HUDEP-2 (cell line): ENCODE measurements around the gene CPNE6.

Experiments used
- DNase-seq, 76 experiments: peaks; one replicate each; lab custom pipeline; 2025; ENCODE audit not compliant: unreplicated experiment in 76 of 76; lab: John Stamatoyannopoulos, UW

Gene CPNE6

DNA sequence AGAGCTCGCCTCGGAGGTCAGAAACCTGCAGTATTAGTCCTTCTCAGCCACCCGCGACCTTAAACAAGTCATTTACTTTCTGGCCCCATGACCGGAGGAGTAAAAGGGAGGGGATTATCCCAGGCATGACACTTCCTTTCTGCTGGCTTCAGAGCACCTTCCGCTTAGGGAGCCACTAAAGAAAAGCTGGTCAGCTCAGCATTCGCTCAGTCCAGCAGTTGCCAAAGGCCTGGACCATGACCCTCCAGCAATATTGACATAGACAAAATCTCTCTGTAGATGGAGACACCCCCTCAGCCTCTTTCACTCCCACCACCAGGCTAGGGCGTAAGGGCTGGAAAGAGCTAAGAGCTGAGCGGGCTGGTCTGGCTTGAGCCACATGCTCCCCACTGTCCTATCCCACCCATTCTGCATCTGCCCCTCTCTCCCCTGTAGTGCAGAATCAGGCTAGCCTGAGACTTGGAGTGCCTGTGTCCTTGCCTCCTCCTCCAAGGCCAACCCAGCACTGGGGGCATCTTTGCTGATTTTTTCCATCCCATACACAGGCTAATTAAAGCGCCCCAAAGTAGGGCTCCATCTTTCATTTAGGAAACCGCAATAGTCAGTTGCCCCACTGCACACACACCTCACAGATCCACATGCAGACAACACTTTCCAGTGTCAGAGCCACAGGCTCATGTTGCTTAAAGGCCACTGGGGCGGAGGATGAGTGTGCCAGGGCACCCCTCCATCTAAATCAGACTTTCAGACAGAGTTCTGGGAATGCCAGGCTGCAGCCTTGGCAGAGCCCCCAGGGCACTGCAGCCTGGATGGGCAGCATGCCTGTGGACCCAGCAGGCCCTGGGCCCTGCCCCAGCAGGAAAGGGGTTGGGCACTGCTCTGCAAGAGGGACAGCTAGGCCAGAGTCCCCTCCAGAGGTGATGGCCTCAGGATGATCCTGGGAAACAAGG, 4.0 kb upstream of the CPNE6 start:
- no peak for DNase-seq

DNA sequence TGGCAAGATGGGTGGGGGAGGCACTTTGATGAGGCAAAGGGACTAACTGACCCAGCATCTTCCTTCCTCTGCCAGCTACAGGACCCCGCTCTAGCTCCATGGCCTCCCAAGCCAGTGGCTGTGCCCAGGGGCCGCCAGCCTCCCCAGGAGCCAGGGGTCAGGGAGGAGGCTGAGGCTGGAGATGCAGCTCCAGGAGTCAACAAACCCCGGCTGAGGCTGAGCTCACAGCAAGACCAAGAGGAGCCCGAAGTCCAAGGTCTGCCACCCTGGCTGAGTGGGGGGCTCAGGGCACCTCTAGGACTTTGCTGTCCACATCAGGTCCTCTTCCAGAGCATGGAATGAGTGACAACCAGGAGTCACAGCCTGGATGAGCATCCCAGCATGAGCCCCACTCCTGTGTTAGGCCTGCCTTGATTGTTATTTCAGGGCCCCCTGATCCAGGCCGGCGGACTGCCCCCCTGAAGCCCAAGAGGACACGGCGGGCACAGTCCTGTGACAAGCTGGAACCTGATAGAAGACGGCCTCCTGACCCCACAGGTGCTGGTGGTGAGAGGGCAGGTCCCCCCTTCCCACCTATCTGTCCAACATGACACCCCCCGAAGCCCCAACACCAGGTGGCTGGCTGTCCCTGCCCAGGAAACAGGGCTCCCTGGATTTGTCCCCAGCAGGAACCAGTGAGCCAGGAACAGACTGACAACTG, 2.5 kb upstream of the CPNE6 start:
- no peak for DNase-seq

- no peak for DNase-seq
Measured at GRCh38 chr14:24069411-24069735, 2.0 kb upstream of the CPNE6 start.

- DNase-seq = no peak
Measured at GRCh38 chr14:24070285-24071143, 848 bp upstream of the CPNE6 start.

DNA sequence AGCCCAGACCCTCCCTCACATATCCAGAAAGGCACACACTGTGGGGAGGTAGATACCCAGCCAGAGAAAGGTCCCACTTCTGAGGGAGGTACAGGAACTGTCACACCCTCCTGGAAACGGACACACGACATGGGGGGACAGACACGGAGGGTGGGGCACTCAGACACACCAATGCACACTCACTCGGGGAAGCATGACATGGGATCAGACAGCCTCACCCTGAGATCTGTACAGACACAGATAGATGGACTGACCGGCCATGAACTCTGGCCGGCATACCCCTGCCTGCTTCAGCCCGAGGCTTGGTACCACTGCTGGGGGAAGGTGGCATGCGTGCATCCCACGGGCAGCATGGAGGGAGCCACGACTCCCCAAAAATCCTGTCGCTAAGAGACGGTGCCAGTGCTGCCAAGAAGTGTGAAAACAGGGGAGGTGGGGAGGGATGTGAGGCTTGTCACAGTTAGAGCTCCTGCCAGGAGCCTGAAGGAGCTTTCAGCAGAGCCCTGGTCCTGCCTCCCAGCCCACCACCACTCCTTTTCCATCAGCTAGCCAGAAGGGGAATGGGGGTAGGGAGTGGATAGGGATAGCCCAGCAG, 571 bp downstream of the CPNE6 start:
- no peak for DNase-seq

- DNase-seq = no peak
Measured at GRCh38 chr14:24072436-24072835, 1.1 kb downstream of the CPNE6 start.

DNA sequence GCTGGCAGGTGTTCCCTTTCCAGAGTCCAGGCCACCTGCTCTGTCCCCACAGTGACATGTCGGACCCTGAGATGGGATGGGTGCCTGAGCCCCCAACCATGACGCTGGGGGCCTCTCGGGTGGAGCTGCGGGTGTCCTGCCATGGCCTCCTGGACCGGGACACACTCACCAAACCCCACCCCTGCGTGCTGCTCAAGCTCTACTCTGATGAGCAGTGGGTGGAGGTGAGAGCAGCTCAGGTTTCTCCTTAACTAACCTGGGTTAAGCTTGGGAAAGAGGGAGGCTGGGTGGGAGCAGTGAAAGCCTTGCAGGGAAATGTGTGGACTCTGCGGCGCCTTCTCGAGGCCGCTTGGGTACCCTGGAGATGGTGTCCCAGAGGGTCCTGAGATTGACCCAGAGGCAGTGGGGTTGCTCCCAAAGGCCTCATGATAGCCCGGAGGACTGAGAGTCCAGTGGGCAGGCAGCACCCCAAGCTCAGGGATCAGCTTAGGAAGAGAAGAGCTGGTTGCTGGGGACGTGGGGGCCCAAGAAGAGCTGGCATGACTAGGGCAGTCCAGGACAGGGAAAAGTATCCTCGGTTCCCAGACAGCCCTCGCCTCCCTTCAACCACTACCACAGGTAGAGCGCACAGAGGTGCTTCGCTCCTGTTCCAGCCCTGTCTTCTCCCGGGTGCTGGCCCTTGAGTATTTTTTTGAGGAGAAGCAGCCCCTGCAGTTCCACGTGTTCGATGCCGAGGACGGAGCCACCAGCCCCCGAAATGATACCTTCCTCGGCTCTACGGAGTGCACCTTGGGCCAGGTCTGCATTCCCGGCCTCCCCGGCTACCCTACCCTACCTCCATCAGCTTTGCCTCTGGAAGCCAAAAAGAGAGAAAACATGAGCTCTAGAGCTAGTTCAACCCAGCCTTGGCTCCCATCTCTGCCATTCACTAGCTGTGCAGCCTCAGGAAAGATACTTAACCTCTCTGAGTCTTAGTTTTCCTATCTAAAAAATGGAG, 1.8 kb downstream of the CPNE6 start:
- DNase-seq = no peak

DNA sequence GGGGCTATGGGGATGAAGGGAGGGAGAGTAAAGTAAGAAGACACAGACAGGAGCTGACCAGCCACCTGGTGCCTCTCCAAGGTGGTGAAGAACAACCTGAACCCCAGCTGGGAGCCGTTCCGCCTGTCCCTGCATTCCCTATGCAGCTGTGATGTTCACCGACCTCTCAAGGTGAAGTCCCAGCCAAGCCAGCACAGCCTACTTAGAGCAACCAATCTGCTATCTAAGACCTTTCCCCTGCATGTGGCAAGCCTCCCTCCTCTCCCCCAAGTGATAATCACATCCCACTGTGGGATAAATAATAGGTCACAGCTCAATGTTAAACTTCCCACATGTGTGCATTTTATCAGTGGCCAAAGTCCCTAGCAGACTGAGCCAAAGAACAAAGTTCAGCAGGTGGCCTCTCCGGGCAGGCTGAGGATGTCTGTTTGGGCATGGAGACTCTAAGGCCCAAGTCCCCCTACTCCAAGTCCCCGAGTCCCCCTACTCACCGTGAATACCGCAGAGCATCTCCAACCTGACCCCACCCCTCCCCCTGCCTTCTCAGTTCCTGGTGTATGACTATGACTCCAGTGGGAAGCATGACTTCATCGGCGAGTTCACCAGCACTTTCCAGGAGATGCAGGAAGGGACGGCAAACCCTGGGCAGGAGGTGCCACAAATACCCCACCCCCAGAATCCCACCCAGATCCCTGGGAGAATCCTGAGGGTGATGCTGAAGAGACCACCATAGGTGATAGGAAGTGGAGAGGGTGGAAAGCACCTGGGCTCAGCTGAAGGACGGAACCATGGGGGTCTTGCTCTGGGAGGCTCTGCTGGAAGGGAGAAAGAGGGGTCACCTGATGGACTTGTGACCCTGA, 3.5 kb downstream of the CPNE6 start:
- no peak for DNase-seq

DNA sequence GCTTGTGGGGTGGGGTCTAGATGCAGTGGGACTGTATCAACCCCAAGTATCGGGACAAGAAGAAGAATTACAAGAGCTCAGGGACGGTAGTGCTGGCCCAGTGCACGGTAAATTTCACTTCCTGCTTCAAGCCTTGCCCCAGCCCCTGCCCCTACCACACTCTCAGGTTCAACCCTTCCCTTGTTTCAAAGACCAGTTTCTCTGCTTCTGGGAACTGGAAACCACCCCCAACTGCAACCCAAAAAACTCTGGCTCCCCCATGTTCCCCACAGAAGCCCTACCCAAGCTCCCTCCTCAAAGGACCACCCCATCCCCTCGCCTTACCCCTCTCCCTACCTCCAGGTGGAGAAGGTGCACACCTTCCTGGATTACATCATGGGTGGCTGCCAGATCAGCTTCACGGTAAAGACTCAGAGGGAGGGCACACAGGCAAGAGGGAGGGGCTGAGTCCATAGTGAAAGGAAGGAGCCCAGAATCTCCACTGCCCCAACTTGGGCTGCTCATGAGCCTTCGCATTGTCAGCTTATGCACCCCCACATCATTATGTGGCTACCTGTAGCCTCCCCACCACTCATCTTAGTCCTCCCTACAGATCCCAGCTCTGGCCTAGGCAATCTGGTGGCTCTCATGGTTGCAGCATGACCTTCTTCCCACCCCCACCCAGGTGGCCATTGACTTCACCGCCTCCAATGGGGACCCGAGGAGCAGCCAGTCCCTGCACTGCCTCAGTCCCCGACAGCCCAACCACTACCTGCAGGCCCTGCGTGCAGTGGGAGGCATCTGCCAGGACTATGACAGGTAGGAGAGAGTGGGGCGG, 4.3 kb downstream of the CPNE6 start:
- DNase-seq = no peak

GRCh38 chr14:24076302-24076601, 4.9 kb downstream of the CPNE6 start:
- no peak for DNase-seq

- DNase-seq = no peak
Measured at GRCh38 chr14:24077086-24077485, 5.7 kb downstream of the CPNE6 start.

DNA sequence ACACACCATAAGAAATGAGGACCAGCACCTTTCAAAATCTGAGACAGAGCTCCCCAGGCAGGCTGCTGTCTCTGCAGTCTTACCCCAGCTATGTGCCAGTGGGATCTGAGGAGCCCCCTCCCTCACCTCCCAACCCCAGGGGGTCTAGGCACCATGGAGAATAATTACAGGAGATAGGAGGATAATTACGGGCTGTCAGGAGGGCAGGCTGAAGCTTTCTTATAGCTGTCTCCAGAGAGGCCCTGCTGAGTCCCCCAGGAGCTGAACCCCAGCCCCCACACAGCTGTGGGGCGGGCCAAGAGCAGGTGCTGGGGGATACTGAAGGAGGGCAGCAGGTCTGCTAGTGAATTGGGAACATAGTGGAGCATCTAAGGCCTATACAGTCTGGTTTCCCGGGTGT, 6.8 kb downstream of the CPNE6 start:
- no peak for DNase-seq

GRCh38 chr14:24079491-24080141, 8.3 kb downstream of the CPNE6 start:
- no peak for DNase-seq

DNA sequence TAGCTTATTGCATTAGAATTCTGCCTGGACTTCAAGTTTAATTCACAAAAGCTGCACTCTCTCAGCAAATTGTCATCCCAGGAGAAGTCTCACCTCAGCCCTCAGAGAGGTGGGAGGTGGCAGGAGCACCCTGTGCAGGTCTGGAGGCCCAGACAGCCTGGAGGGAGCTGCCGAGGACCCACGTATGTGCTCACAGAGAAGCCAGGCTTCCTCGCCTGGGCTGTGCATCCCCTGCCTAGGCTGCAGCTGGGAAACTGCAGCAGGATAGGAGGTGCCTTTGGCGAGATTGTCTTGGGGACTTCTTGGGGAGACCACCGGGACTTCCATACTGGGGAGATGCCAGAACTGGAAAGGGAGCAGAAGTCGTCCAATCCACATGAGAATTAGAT, 8.8 kb downstream of the CPNE6 start:
- no peak for DNase-seq

DNA sequence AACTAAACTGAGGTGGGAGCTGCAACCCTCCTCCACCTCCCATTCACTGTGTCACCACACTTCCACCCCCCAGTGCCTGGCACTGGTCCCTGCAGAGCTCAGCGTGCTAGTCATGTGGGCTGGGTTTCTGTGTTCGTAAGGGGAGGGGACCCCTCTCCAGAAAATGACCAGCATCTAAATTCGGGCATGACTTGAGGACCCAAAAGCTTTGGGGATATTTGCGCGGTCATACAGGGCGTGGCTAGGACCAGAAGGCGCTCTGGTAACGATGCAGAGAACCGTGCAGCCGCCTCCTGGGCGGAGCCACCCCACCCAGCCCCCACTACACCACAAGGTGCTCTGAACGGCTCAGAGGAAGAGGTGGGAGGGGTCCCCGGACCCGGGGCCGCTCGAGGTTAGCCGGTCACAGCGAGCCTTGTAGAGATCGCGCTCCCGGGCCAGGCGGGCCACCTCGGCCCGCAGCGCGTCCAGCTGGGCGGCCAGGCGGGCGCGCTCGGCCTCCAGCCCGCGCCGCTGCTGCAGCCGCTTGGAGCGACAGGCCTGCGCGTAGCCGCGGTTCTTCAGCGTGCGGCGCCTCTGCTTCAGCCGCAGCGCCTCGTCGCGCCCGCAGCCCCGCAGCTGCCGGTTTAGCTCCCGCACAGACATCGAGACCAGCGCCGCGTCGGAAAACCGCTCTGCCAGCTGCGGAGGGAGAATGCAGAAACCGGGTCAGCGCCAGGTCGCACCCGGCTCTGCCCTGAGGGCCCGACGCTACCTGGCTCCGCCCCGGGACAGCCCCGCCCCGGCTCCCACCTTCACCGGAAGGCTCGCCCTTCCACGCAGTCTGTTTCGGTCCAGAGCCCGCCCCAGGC, 9.8 kb downstream of the CPNE6 start:
- peak in 21 of 76 experiments; percentile 2 to 50 (median 18) for DNase-seq

DNA sequence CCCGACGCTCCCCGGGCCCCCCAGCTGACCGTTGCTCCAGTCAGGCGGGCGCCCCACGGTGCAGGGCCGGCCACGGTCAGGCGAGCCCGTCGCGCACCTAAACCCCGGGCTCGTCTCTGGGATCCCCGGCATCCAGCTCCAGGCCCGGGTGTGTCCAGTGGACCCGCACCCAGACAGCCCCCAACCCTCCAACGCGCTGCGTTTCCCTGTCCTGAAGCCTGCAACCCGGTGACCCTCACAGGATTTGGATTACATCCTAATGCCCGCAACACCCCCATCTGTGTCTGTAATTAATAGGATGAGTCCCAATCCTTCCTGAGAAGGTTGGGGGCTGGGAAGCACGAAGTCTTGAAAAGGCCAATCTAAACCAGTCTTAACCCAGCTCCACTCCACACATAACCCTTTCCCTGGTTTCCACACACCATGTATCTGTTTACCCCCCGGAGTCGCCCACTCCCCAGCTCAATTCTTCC, 10.4 kb downstream of the CPNE6 start:
- no peak for DNase-seq
